ENCODE data around the gene AKT3.

DNA sequence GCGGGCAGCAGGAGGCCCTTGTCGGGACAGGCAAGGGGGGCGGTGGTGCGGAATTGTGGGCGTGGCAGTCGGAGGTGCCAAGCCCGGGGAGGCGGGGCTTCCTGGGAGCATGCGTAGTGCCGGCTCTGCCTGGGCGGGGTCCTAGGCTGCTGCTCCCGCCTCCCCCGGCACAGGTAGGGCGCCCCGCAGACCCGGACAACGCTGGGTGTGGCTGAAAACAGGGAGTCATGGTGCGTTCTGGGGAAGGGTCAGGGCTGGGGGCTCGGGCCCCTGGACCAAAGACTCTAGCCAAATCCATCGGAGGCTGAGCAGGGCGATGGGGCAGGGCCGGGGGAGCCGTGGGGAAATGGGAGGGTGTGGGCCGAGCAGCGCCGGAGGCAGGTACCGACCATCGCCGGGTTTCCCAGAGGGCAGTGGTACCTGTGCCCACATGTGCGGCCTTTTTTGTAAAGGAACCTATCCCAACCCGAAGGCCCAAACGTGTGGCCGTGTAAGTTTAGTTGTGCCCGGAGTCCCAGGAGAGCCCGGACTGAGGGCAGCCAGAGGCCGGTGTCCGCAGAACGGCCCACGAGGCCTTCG is 362.3 kb downstream of the AKT3 start:
- TF ChIP-seq CTCF (optimal IDR thresholded peaks at IDR 0.05 in 1 of 3, IDR thresholded peaks at IDR 0.05 in 1 of 3, conservative IDR thresholded peaks at IDR 0.05 in 1 of 3; ENCODE audit: extremely low read depth in 1 of 3, insufficient read depth in 2 of 3, low read length in 3 of 3) (no peak), EZH2 (IDR thresholded peaks at IDR 0.05; ENCODE audit: low read length) (no peak)
